WTC11 (cell line): Measurements from ENCODE around the gene AKT3.
"Not testable (repeated sequence)": the region's sequence is repeated elsewhere in the genome, so short reads cannot be mapped to it uniquely, and the experiment has no call there.

ENCODE experiments used
- CDX4 ChIP-seq: fragments of 250-450 bp; sonication (Bioruptor Pico); IDR thresholded peaks from 2 replicates; pipeline ENCODE4 v1.9.0; 2021; ENCODE audit warnings: moderate library complexity, mild to moderate bottlenecking, inconsistent platforms, borderline replicate concordance
- CTCF ChIP-seq: fragments of 200-600 bp; IDR thresholded peaks from 2 replicates; pipeline ENCODE4 v1.8.0; 2022; ENCODE audit warnings: antibody characterized with exemption
- ELF4 ChIP-seq: sonication (generic); formaldehyde crosslinking; IDR thresholded peaks from 2 replicates; pipeline ENCODE4 v1.8.1; 2022; ENCODE audit warnings: low read depth, mild to moderate bottlenecking, moderate library complexity, missing genetic modification reagents
- ESRRA ChIP-seq: sonication (generic); formaldehyde crosslinking; IDR thresholded peaks from 2 replicates; pipeline ENCODE4 v1.8.1; 2022; ENCODE audit warnings: mild to moderate bottlenecking, missing genetic modification reagents, borderline replicate concordance
- GABPB1 ChIP-seq: sonication (generic); formaldehyde crosslinking; IDR thresholded peaks from 2 replicates; pipeline ENCODE4 v1.8.1; 2023; ENCODE audit warnings: mild to moderate bottlenecking, missing genetic modification reagents
- KAT7 ChIP-seq: sonication (generic); formaldehyde crosslinking; IDR thresholded peaks from 2 replicates; pipeline ENCODE4 v1.8.1; 2023; ENCODE audit warnings: missing genetic modification reagents, mild to moderate bottlenecking, borderline replicate concordance
- MAX ChIP-seq: sonication (generic); formaldehyde crosslinking; IDR thresholded peaks from 2 replicates; pipeline ENCODE4 v1.8.0; 2022; ENCODE audit warnings: mild to moderate bottlenecking, missing genetic modification reagents
- MXD4 ChIP-seq: fragments of 250-450 bp; sonication (Bioruptor Pico); IDR thresholded peaks from 2 replicates; pipeline ENCODE4 v1.8.0; 2021; ENCODE audit warnings: mild to moderate bottlenecking, moderate library complexity, borderline replicate concordance
- NR1H2 ChIP-seq: sonication (generic); formaldehyde crosslinking; IDR thresholded peaks from 2 replicates; pipeline ENCODE4 v1.9.0; 2021; ENCODE audit warnings: mild to moderate bottlenecking, moderate library complexity, missing genetic modification reagents
- OVOL2 ChIP-seq: fragments of 250-450 bp; sonication (Bioruptor Pico); IDR thresholded peaks from 2 replicates; pipeline ENCODE4 v1.9.0; 2021; ENCODE audit warnings: mild to moderate bottlenecking, borderline replicate concordance
- TP53 ChIP-seq: sonication (generic); formaldehyde crosslinking; IDR thresholded peaks from 2 replicates; pipeline ENCODE4 v1.8.1; 2023; ENCODE audit warnings: mild to moderate bottlenecking, missing genetic modification reagents
- USF2 ChIP-seq: sonication (generic); formaldehyde crosslinking; IDR thresholded peaks from 2 replicates; pipeline ENCODE4 v1.8.1; 2023; ENCODE audit warnings: mild to moderate bottlenecking, missing genetic modification reagents, moderate library complexity

- TF ChIP-seq MAX (CRISPR knock-in tag); ESRRA; MXD4 (CRISPR knock-in tag); CTCF; ELF4 (CRISPR knock-in tag); OVOL2; USF2 (CRISPR knock-in tag); CDX4 (CRISPR knock-in tag); TP53 (CRISPR knock-in tag); GABPB1 (CRISPR knock-in tag); KAT7 (CRISPR knock-in tag); NR1H2 (CRISPR knock-in tag): not testable (repeated sequence)
Observed at GRCh38 chr1:243649530-243649929, 200.5 kb downstream of the AKT3 start.
